GM06990 (cell line): ENCODE measurements around the gene RNASE3.
"Not testable (repeated sequence)": the region's sequence is repeated elsewhere in the genome, so short reads cannot be mapped to it uniquely, and the experiment has no call there.

Source experiments
- DNase-seq: peaks from one replicate; pipeline ENCODE4 v3.0.0-alpha.2; 2011; ENCODE audit not compliant: insufficient read length; ENCODE audit errors: extremely low read depth
- H3K27me3 ChIP-seq: replicated peaks from 2 replicates; pipeline ENCODE4 v1.6.0; 2011; ENCODE audit warnings: low read length; ENCODE audit not compliant: control insufficient read depth, insufficient read depth
- H3K36me3 ChIP-seq: 2 replicates; pipeline ENCODE4 v1.5.1; 2011; ENCODE audit warnings: low read length; ENCODE audit not compliant: control insufficient read depth, insufficient read depth
- H3K4me3 ChIP-seq: replicated peaks from 2 replicates; pipeline ENCODE4 v1.5.1; 2011; ENCODE audit warnings: low read depth, mild to moderate bottlenecking, control low read depth, low read length
- CTCF ChIP-seq: IDR thresholded peaks from 2 replicates; pipeline ENCODE4 v1.5.1; 2011; ENCODE audit warnings: low read length, control low read depth, mild to moderate bottlenecking, inconsistent platforms; ENCODE audit not compliant: insufficient read depth, poor library complexity, severe bottlenecking

The RNASE3 gene

GRCh38 chr14:20907214-20907613, 16.0 kb downstream of the RNASE3 start:
- no peak overlapping the region for H3K4me3 ChIP-seq
- H3K27me3 ChIP-seq = no peaks in the 10 kb centered on the region
- no peak for TF ChIP-seq CTCF
- DNase-seq = no peak
- no peaks in the 10 kb centered on the region for H3K36me3 ChIP-seq

- H3K4me3 ChIP-seq, DNase-seq, H3K27me3 ChIP-seq, H3K36me3 ChIP-seq: not testable (repeated sequence)
Observed at GRCh38 chr14:20910822-20911221, 19.6 kb downstream of the RNASE3 start.

- H3K27me3 ChIP-seq, H3K36me3 ChIP-seq, DNase-seq, H3K4me3 ChIP-seq: not testable (repeated sequence)
Observed at GRCh38 chr14:20919038-20919756, 28.0 kb downstream of the RNASE3 start.

- not testable (repeated sequence) for H3K27me3 ChIP-seq, H3K36me3 ChIP-seq, H3K4me3 ChIP-seq, DNase-seq
Observed at GRCh38 chr14:20923766-20924297, 32.6 kb downstream of the RNASE3 start.

- peak; percentile 64 for TF ChIP-seq CTCF
- H3K36me3 ChIP-seq = no peaks in the 10 kb centered on the region
- DNase-seq = peak; percentile 40
- H3K27me3 ChIP-seq = no peaks in the 10 kb centered on the region
- no peak overlapping the region for H3K4me3 ChIP-seq
Observed at GRCh38 chr14:20934148-20934762, 43.1 kb downstream of the RNASE3 start.

- H3K36me3 ChIP-seq = no peaks in the 10 kb centered on the region
- no peak for TF ChIP-seq CTCF
- no peaks in the 10 kb centered on the region for H3K27me3 ChIP-seq
- H3K4me3 ChIP-seq = no peak overlapping the region
- DNase-seq = no peak
Observed at GRCh38 chr14:20935303-20935984, 44.3 kb downstream of the RNASE3 start.
